ENCODE results near the gene TSPAN14.

DNA sequence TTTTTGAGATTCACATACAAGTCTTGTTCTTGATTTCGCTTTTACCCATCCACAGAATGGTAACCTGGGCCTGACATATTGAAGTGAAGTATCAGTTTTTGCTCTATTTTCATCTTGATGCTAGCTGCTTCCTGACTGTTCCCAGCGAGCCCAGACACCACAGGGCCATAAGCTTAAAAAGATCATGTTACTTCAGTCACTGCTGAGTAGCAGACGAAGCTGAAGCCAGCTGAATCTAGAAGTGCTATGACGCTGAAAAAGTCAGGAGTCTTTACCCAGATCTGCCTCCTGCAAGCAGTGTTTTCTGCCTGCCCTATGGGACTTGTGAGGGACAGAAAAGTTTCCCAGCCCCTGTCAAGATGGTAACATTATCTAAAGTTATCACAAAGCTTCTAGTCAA is 48.5 kb upstream of the TSPAN14 start:
- TF ChIP-seq CTCF (IDR thresholded peaks at IDR 0.05) (no peak), POLR2AphosphoS5 (IDR thresholded peaks at IDR 0.05) (no peak), POLR2A (IDR thresholded peaks at IDR 0.05) (no peak)
